Occipital lobe (tissue), 3 donors: Measurements from ENCODE around the gene RIOK2. TPM values are rescaled to one million over a fixed set of nuclear protein-coding genes. Genes with fewer than 3 reads are reported as not detected.

ENCODE experiments used
- DNase-seq: peaks from one replicate; lab custom pipeline; 2025; lab: John Stamatoyannopoulos, UW
- small RNA-seq: library from RNA; depleted of rRNA; stranded (forward); fragments of <200 nt; gene quantifications from one replicate; pipeline ENCODE3, GENCODE V24; 2014
- total RNA-seq: library from RNA; depleted of rRNA; stranded (reverse); fragments of >200 nt; gene quantifications from one replicate; pipeline ENCODE4 v1.2.3, GENCODE V29; 2014

The RIOK2 gene
- total RNA-seq, 1 donor from 2014 or later = 25.7 TPM

DNA sequence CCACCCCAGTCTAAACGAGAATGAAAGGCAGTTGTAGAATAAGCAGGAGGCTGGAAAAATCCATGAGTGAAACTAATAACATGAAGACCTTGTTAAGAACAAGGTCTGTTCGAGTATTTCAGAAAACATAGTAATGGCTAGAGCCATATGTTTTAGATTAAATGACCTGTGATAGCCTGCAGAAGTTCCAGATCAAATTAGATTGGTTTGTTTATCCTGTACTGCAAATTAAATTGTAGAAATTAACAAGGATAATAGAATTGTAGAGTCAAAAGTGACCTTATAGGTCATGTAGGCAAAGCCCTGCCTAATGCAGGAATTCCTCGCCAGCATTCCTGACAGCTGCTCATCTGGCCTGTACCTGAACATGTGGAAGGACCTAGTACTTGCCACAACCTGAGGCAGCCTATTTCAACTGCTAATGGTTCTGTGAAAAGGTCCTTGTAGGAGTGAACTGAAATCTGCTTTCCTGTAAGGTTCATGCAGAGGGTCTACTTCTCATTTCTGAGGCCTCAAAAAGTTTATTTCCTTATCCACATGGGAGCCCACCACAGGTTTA, 57.8 kb downstream of the RIOK2 start:
- DNase-seq = no peak

- no peak for DNase-seq
Observed at GRCh38 chr5:97124335-97124734, 58.7 kb downstream of the RIOK2 start.

GRCh38 chr5:97121848-97122247, 61.2 kb downstream of the RIOK2 start:
- DNase-seq = no peak

DNA sequence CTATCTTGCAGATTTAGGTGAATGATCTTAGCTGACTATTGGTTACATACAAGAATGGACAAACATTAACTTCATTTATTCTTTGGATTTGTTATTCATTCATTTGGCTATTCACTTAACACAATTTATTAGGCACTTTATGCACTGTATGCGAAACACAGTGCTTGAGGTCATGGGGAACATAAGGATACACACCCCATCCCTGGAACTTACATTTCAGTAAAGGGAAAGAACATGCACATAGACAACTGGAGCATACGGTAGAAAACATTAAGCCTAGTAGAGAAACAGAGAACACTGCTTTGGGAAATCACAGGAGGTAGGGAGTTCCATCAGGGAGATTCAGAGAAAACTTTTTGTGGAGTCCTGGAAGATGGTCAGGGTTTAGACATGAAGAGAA, 62.9 kb downstream of the RIOK2 start:
- DNase-seq = no peak

- DNase-seq = no peak
Observed at GRCh38 chr5:97119007-97119390, 64.0 kb downstream of the RIOK2 start.

- DNase-seq = no peak
Observed at GRCh38 chr5:97118261-97119006, 64.6 kb downstream of the RIOK2 start.

DNA sequence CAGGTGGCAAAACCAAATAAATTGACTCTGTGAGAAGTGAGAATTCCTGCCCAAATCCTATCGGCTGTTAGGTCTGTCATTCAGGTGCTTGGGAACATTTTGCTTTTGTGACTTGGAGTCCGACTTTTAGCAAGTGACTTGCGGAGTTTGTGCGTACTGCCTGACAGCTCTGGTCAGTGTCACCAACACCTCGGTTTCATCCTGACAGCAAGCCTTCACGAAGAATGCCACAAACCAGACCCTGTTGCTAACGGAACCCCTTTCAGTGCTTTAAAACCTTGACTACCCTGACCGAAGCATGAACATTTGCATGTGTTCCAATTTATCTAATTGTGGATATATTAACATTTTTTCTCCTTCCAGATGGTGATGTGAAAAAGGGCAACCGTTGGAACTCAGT, 67.1 kb downstream of the RIOK2 start:
- DNase-seq = no peak

- DNase-seq = no peak
Observed at GRCh38 chr5:97112230-97112629, 70.8 kb downstream of the RIOK2 start.

DNA sequence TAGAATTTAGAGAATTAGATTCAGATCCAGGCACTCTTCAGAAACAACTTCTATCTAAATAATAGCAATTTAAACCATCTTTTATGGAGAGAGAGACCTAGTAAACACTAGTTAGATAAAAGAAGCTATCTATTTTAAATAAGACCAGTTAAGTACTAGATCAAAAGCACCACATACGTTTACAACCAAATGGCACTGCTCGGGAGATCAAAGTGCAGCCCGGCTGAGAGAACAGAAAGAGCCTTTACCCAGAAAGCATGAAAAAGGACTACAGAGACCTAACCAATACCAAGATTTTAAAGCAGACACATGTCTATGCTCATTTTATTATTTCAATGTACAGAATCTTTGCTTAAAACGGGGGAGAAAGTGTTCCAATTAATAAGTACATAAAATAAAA, 71.4 kb downstream of the RIOK2 start:
- DNase-seq = no peak

GRCh38 chr5:97111004-97111403, 72.0 kb downstream of the RIOK2 start:
- no peak for DNase-seq

Small RNAs within 50 kb of the gene (small RNA-seq; reads per million reads assigned to genes)
- not detected for gene RNU1-73P

Other genes with a start within 250 kb of the RIOK2 start
- 70.7 TPM for gene LNPEP, start 247.2 kb downstream of the RIOK2 start, total RNA-seq
- 8.3 TPM for gene LIX1, start 40.6 kb downstream of the RIOK2 start, total RNA-seq